ENCODE data around the gene ASIC4. TPM values are rescaled to one million over a fixed set of nuclear protein-coding genes. Genes with fewer than 3 reads are reported as not detected.
A peak's percentile ranks its signal among the peaks of the same experiment; 100 is the strongest.

ASIC4 gene
- total RNA-seq, 3 donors from 2014 or later = 0.09 TPM; not detected in 2

GRCh38 chr2:219515874-219516629 lies 1.8 kb downstream of the ASIC4 start:
- Histone ChIP-seq H3K4me1 (ENCODE audit: low read depth) (peaks cover 2% of the 10 kb centered on the region), H3K4me3 (no peak overlapping the region), H3K9me3 (no peaks in the 10 kb centered on the region), H3K36me3 (ENCODE audit: low read depth) (no peaks in the 10 kb centered on the region)
- no peak for TF ChIP-seq CTCF (IDR thresholded peaks at IDR 0.05)
- DNase-seq (peak in 1 of 3 donors; percentile 23), ATAC-seq (no peak)
- intact Hi-C loops (cut with DNase I, micrococcal nuclease) = no loop called here

- Histone ChIP-seq H3K4me1 (ENCODE audit: low read depth) (peaks cover 2% of the 10 kb centered on the region), H3K9me3 (no peaks in the 10 kb centered on the region), H3K4me3 (no peak overlapping the region), H3K36me3 (ENCODE audit: low read depth) (no peaks in the 10 kb centered on the region)
- DNase-seq (no peak), ATAC-seq (no peak)
- intact Hi-C loops (cut with DNase I, micrococcal nuclease) = no loop called here
- no peak for TF ChIP-seq CTCF (IDR thresholded peaks at IDR 0.05)
These were observed 2.6 kb downstream of the ASIC4 start for GRCh38 chr2:219516888-219517287.

- H3K4me3 ChIP-seq = no peak overlapping the region
- H3K4me1 ChIP-seq (ENCODE audit: low read depth) = peaks cover 2% of the 10 kb centered on the region
- no peak for ATAC-seq
- H3K9me3 ChIP-seq = no peaks in the 10 kb centered on the region
- intact Hi-C loops (cut with DNase I, micrococcal nuclease) = no loop called here
- no peak for DNase-seq
- no peak for TF ChIP-seq CTCF (IDR thresholded peaks at IDR 0.05)
- H3K36me3 ChIP-seq (ENCODE audit: low read depth) = no peaks in the 10 kb centered on the region
These were observed 3.9 kb downstream of the ASIC4 start for GRCh38 chr2:219517954-219518778.

- DNase-seq = no peak
- intact Hi-C loops (cut with DNase I, micrococcal nuclease) = no loop called here
- no peaks in the 10 kb centered on the region for H3K4me1 ChIP-seq (ENCODE audit: low read depth)
- no peaks in the 10 kb centered on the region for H3K36me3 ChIP-seq (ENCODE audit: low read depth)
- H3K4me3 ChIP-seq = no peak overlapping the region
- H3K9me3 ChIP-seq = no peaks in the 10 kb centered on the region
- no peak for ATAC-seq
- TF ChIP-seq CTCF (IDR thresholded peaks at IDR 0.05) = no peak
These were observed 5.2 kb downstream of the ASIC4 start for GRCh38 chr2:219519526-219519916.

GRCh38 chr2:219520079-219520478 lies 5.8 kb downstream of the ASIC4 start:
- no peak for ATAC-seq
- intact Hi-C loops (cut with DNase I, micrococcal nuclease) = no loop called here
- Histone ChIP-seq H3K9me3 (no peaks in the 10 kb centered on the region), H3K4me3 (no peak overlapping the region), H3K4me1 (ENCODE audit: low read depth) (no peaks in the 10 kb centered on the region), H3K36me3 (ENCODE audit: low read depth) (no peaks in the 10 kb centered on the region)
- TF ChIP-seq CTCF (IDR thresholded peaks at IDR 0.05) = no peak
- peak in 1 of 3 donors; percentile 28 for DNase-seq
